Measurements from ENCODE around the gene MYO10.
A peak's percentile ranks its signal among the peaks of the same experiment; 100 is the strongest.
"Not testable (repeated sequence)": the region's sequence is repeated elsewhere in the genome, so short reads cannot be mapped to it uniquely, and the experiment has no call there.

MYO10 gene

GRCh38 chr5:16862777-16863176, 73.3 kb downstream of the MYO10 start:
- no peak for DNase-seq (ENCODE audit: low spot score)

- DNase-seq (ENCODE audit: low spot score), result no peak
These were observed 76.7 kb downstream of the MYO10 start for GRCh38 chr5:16859346-16859745.

- no peak for DNase-seq (ENCODE audit: low spot score)
These were observed 77.9 kb downstream of the MYO10 start for GRCh38 chr5:16858151-16858550.

GRCh38 chr5:16857635-16858034, 78.5 kb downstream of the MYO10 start:
- no peak for DNase-seq (ENCODE audit: low spot score)

- DNase-seq (ENCODE audit: low spot score), result no peak
These were observed 79.6 kb downstream of the MYO10 start for GRCh38 chr5:16856531-16856930.

- DNase-seq (ENCODE audit: low spot score), result no peak
These were observed 80.2 kb downstream of the MYO10 start for GRCh38 chr5:16855898-16856297.

- peak; percentile 72 for DNase-seq (ENCODE audit: low spot score)
These were observed 80.6 kb downstream of the MYO10 start for GRCh38 chr5:16855485-16855884.

GRCh38 chr5:16854351-16854750, 81.7 kb downstream of the MYO10 start:
- DNase-seq (ENCODE audit: low spot score), result no peak

- DNase-seq (ENCODE audit: low spot score), result peak; percentile 33
These were observed 82.6 kb downstream of the MYO10 start for GRCh38 chr5:16853518-16853917.

- DNase-seq (ENCODE audit: low spot score), result no peak
These were observed 83.7 kb downstream of the MYO10 start for GRCh38 chr5:16852251-16853005.

GRCh38 chr5:16849775-16850174, 86.3 kb downstream of the MYO10 start:
- no peak for DNase-seq (ENCODE audit: low spot score)

- DNase-seq (ENCODE audit: low spot score), result no peak
These were observed 86.9 kb downstream of the MYO10 start for GRCh38 chr5:16849181-16849580.

GRCh38 chr5:16844952-16845351, 91.1 kb downstream of the MYO10 start:
- no peak for DNase-seq (ENCODE audit: low spot score)

- no peak for DNase-seq (ENCODE audit: low spot score)
These were observed 93.2 kb downstream of the MYO10 start for GRCh38 chr5:16842896-16843295.

GRCh38 chr5:16841416-16841815, 94.7 kb downstream of the MYO10 start:
- no peak for DNase-seq (ENCODE audit: low spot score)

- DNase-seq (ENCODE audit: low spot score), result no peak
These were observed 98.8 kb downstream of the MYO10 start for GRCh38 chr5:16837305-16837704.

- no peak for DNase-seq (ENCODE audit: low spot score)
These were observed 102.1 kb downstream of the MYO10 start for GRCh38 chr5:16834029-16834428.

- DNase-seq (ENCODE audit: low spot score), result not testable (repeated sequence)
These were observed 104.8 kb downstream of the MYO10 start for GRCh38 chr5:16831326-16831725.

- no peak for DNase-seq (ENCODE audit: low spot score)
These were observed 108.3 kb downstream of the MYO10 start for GRCh38 chr5:16827755-16828154.

GRCh38 chr5:16826379-16827125, 109.5 kb downstream of the MYO10 start:
- peak; percentile 37 for DNase-seq (ENCODE audit: low spot score)

GRCh38 chr5:16819522-16820167, 116.4 kb downstream of the MYO10 start:
- DNase-seq (ENCODE audit: low spot score), result no peak

- DNase-seq (ENCODE audit: low spot score), result no peak
These were observed 120.7 kb downstream of the MYO10 start for GRCh38 chr5:16815432-16815831.

GRCh38 chr5:16812911-16813310, 123.2 kb downstream of the MYO10 start:
- DNase-seq (ENCODE audit: low spot score), result no peak
